HepG2 (cell line): Measurements from ENCODE around the gene C14orf180. TPM values are rescaled to one million over a fixed set of nuclear protein-coding genes. Genes with fewer than 3 reads are reported as not detected.

Source experiments
- MEIS2 ChIP-seq: sonication (generic); formaldehyde crosslinking; IDR thresholded peaks from 2 replicates; pipeline ENCODE4 v1.9.0; 2021; ENCODE audit warnings: mild to moderate bottlenecking, missing genetic modification reagents
- MNT ChIP-seq: fragments of 450-650 bp; IDR thresholded peaks from 2 replicates; pipeline ENCODE4 v1.6.1; 2016
- NR2F2 ChIP-seq: IDR thresholded peaks from 2 replicates; pipeline ENCODE4 v1.6.1; 2012; ENCODE audit warnings: low read depth, inconsistent platforms, borderline replicate concordance
- ZBTB25 ChIP-seq: IDR thresholded peaks from 2 replicates; pipeline ENCODE4 v1.6.1; 2018; ENCODE audit warnings: missing genetic modification reagents
- ZNF276 ChIP-seq: sonication (generic); formaldehyde crosslinking; IDR thresholded peaks from 2 replicates; pipeline ENCODE4 v1.4.0; 2020; ENCODE audit warnings: mild to moderate bottlenecking, low read depth, missing genetic modification reagents
- ZNF407 ChIP-seq: sonication (generic); formaldehyde crosslinking; IDR thresholded peaks from one replicate; pipeline ENCODE4 v1.5.1; 2020; ENCODE audit warnings: mild to moderate bottlenecking, missing genetic modification reagents; ENCODE audit errors: not compliant biosample characterization
- ZNF543 ChIP-seq: sonication (generic); formaldehyde crosslinking; IDR thresholded peaks from 2 replicates; pipeline ENCODE4 v1.4.0; 2020; ENCODE audit warnings: mild to moderate bottlenecking, missing genetic modification reagents
- ZNF687 ChIP-seq: sonication (generic); formaldehyde crosslinking; IDR thresholded peaks from 2 replicates; pipeline ENCODE4 v1.5.1; 2020; ENCODE audit warnings: mild to moderate bottlenecking, missing genetic modification reagents, moderate library complexity
- ZSCAN29 ChIP-seq: sonication (generic); formaldehyde crosslinking; conservative IDR thresholded peaks from 2 replicates; pipeline ENCODE4 v1.4.0; 2020; ENCODE audit warnings: mild to moderate bottlenecking, missing genetic modification reagents
- polyA plus RNA-seq, 8 experiments: library from polyadenylated mRNA; depleted of rRNA in 3 of 8; stranded (reverse) in 7 of 8; unstranded in 1 of 8; fragments of >200 nt; fragmentation: Illumina TruSeq in 4 of 8; extraction: Trizol in 4 of 8; gene quantifications; 2 replicates each; pipeline versions ENCODE4 v1.2.1 to v1.2.3, GENCODE V29; 2011 to 2016; ENCODE audit warnings: low read depth in 4 of 8, missing spikeins in 1 of 8, mixed read lengths in 1 of 8; ENCODE audit not compliant: insufficient read depth in 1 of 8
- total RNA-seq, 5 experiments: library from RNA; depleted of rRNA; stranded (reverse); fragments of >200 nt; fragmentation: Illumina TruSeq; extraction: Trizol; gene quantifications; 2 replicates each; pipeline ENCODE4 v1.2.3, GENCODE V29; 2016; ENCODE audit warnings: low read depth in 1 of 5

C14orf180 gene
- total and polyA plus RNA-seq, 2 of the 13 experiments (the other 11 are each of a cell fraction or from before 2014, with no cell fraction given), result not detected

GRCh38 chr14:104604458-104605449, 25.2 kb downstream of the C14orf180 start, which contains the start of gene TMEM179 (continued):
- TF ChIP-seq ZNF276 (CRISPR knock-in tag) (no peak), ZNF407 (CRISPR knock-in tag) (no peak), ZNF543 (CRISPR knock-in tag) (0 out of 2 replicates have a peak, but pooled peaks have one; percentile 34), ZSCAN29 (CRISPR knock-in tag) (no peak), NR2F2 (no peak), ZBTB25 (CRISPR knock-in tag) (no peak), MNT (no peak), MEIS2 (CRISPR knock-in tag) (peak; percentile 67; the same call in 1 of the 2 replicates), ZNF687 (CRISPR knock-in tag) (peak; percentile 50)
